Panc1 (cell line): ENCODE measurements around the gene NECTIN1. TPM values are rescaled to one million over a fixed set of nuclear protein-coding genes. Genes with fewer than 3 reads are reported as not detected.

ENCODE experiments used
- ATAC-seq: fragments of 200-7000 bp; cut with Tn5 transposase; 2 replicates; pipeline ENCODE4 v1.9.1; 2020; ENCODE audit warnings: mild to moderate bottlenecking, moderate library complexity
- BruUV-seq: library from RNA; stranded (reverse); fragments of 400-500 nt; replicated peaks from 2 replicates; lab custom pipeline; 2021; lab: Mats Ljungman, UMichigan
- CTCF ChIA-PET: fragments of 300-600 bp; sonication (Branson Sonifier 250); formaldehyde crosslinking; loops from one replicate; lab custom pipeline; 2022; ENCODE audit warnings: antibody characterized with exemption; lab: Charles Lee
- POLR2A ChIA-PET: fragments of 300-600 bp; sonication (Branson Sonifier 250); formaldehyde crosslinking; loops from one replicate; lab custom pipeline; 2022; ENCODE audit warnings: antibody characterized with exemption; lab: Charles Lee
- DNase-seq: peaks from one replicate; pipeline ENCODE4 v3.0.0-alpha.2; 2010; ENCODE audit warnings: low read depth, low spot score
- H3K27ac ChIP-seq: 2 replicates; pipeline ENCODE4 v1.5.1; 2011; ENCODE audit warnings: mild to moderate bottlenecking, low read length, inconsistent platforms
- H3K27me3 ChIP-seq: fragments of 200-500 bp; sonication (Bioruptor generic); 2 replicates; pipeline ENCODE4 v1.6.0; 2014; ENCODE audit warnings: low read length, inconsistent platforms; ENCODE audit not compliant: control insufficient read depth, insufficient read depth
- H3K36me3 ChIP-seq: fragments of 200-500 bp; sonication (Bioruptor generic); 2 replicates; pipeline ENCODE4 v1.5.1; 2014; ENCODE audit warnings: inconsistent platforms, mild to moderate bottlenecking, low read length, moderate library complexity; ENCODE audit not compliant: control insufficient read depth, insufficient read depth
- H3K4me1 ChIP-seq: 2 replicates; pipeline ENCODE4 v1.5.1; 2011; ENCODE audit warnings: inconsistent platforms, mild to moderate bottlenecking, low read length, moderate library complexity; ENCODE audit not compliant: control insufficient read depth, insufficient read depth
- H3K4me3 ChIP-seq, 2 experiments: 2 replicates each; pipeline ENCODE4 v1.5.1; 2011 to 2012; ENCODE audit warnings: low read depth in 2 of 2, low read length in 2 of 2, mild to moderate bottlenecking in 2 of 2, inconsistent platforms in 1 of 2, moderate library complexity in 1 of 2
- H3K9me3 ChIP-seq: fragments of 200-500 bp; sonication (Bioruptor generic); 2 replicates; pipeline ENCODE4 v1.5.1; 2014; ENCODE audit warnings: low read depth, mild to moderate bottlenecking, inconsistent platforms, low read length, moderate library complexity; ENCODE audit not compliant: control insufficient read depth, insufficient read depth
- CTCF ChIP-seq: fragments of 450-650 bp; IDR thresholded peaks from 2 replicates; pipeline ENCODE4 v1.5.1; 2017; ENCODE audit warnings: mild to moderate bottlenecking
- POLR2AphosphoS5 ChIP-seq: IDR thresholded peaks from 2 replicates; pipeline ENCODE4 v1.6.1; 2012; ENCODE audit warnings: mild to moderate bottlenecking, low read depth, low read length, moderate library complexity
- REST ChIP-seq, 2 experiments: IDR thresholded peaks; 2 replicates each; pipeline ENCODE4 v1.6.1; 2011 to 2012; ENCODE audit warnings: low read depth in 2 of 2, control low read depth in 1 of 2, low read length in 1 of 2, mild to moderate bottlenecking in 1 of 2, moderate library complexity in 1 of 2; ENCODE audit not compliant: insufficient read depth in 1 of 2
- SIN3A ChIP-seq: IDR thresholded peaks from 2 replicates; pipeline ENCODE4 v1.6.1; 2012; ENCODE audit warnings: low read depth, mild to moderate bottlenecking, low read length, moderate library complexity, borderline replicate concordance; ENCODE audit not compliant: insufficient read depth
- TCF7L2 ChIP-seq: IDR thresholded peaks from 2 replicates; pipeline ENCODE4 v1.6.1; 2011; ENCODE audit warnings: mild to moderate bottlenecking, low read depth, low read length, inconsistent platforms
- in situ Hi-C: cut with HindIII; loops from 2 replicates; pipeline ENCODE4 v1.10.0; 2016; ENCODE audit warnings: low sequenced_read_pairs, low pct_unique_long_range_greater_than_20kb
- intact Hi-C: fragments of 100-400 bp; cut with micrococcal nuclease; formaldehyde crosslinking; loops from one replicate; pipeline ENCODE4 v1.10.0; 2022; ENCODE audit not compliant: unreplicated experiment
- total RNA-seq: library from RNA; stranded (reverse); gene quantifications from one replicate; pipeline ENCODE4 v1.2.1, GENCODE V29; 2021; ENCODE audit not compliant: unreplicated experiment

Gene NECTIN1
- total RNA-seq, 1 experiment from 2014 or later: 14.6 TPM

- Histone ChIP-seq H3K36me3 (no peaks in the 10 kb centered on the region), H3K9me3 (peaks cover 4% of the 10 kb centered on the region; the same call in 1 of the 2 replicates), H3K27me3 (peaks cover 14% of the 10 kb centered on the region), H3K27ac (no peak overlapping the region), H3K4me3 (no peak overlapping the region), H3K4me1 (no peaks in the 10 kb centered on the region)
- in situ Hi-C loops: no loop called here
- CTCF ChIA-PET: no interaction called here
- intact Hi-C loops: no loop called here
- BruUV-seq: no TSS peak
- POLR2A ChIA-PET: no interaction called here
- TF ChIP-seq REST (IDR thresholded peaks at IDR 0.05; ENCODE audit: insufficient read depth in 1 of 2, low read depth in 2 of 2, low read length in 1 of 2) (no peak), CTCF (no peak), POLR2AphosphoS5 (no peak), SIN3A (no peak), TCF7L2 (no peak)
- DNase-seq: no peak
- ATAC-seq: no peak
Observed at GRCh38 chr11:119763071-119763728, 34.2 kb upstream of the NECTIN1 start.

GRCh38 chr11:119759747-119760412 lies 30.9 kb upstream of the NECTIN1 start:
- intact Hi-C loops: no loop called here
- in situ Hi-C loops: no loop called here
- no peak for ATAC-seq
- Histone ChIP-seq H3K27ac (no peak overlapping the region), H3K9me3 (no peaks in the 10 kb centered on the region), H3K27me3 (peaks cover 16% of the 10 kb centered on the region), H3K4me3 (no peak overlapping the region), H3K4me1 (no peaks in the 10 kb centered on the region), H3K36me3 (no peaks in the 10 kb centered on the region)
- CTCF ChIA-PET: no interaction called here
- TF ChIP-seq SIN3A (no peak), REST (IDR thresholded peaks at IDR 0.05; ENCODE audit: insufficient read depth in 1 of 2, low read depth in 2 of 2, low read length in 1 of 2) (no peak), CTCF (no peak), TCF7L2 (no peak), POLR2AphosphoS5 (no peak)
- POLR2A ChIA-PET: no interaction called here
- no peak for DNase-seq
- no TSS peak for BruUV-seq
